Neural cell (in vitro differentiated cells): ENCODE data around the gene CALHM2. TPM values are rescaled to one million over a fixed set of nuclear protein-coding genes. Genes with fewer than 3 reads are reported as not detected.

Experiments used
- H2AFZ ChIP-seq: fragments of 200-600, 300-800 bp; sonication (generic), shearing (Covaris generic); 2 replicates; pipeline ENCODE4 v1.6.0; 2014; ENCODE audit warnings: low read depth, mild to moderate bottlenecking, antibody characterized with exemption, low read length, moderate library complexity
- H3F3A ChIP-seq: fragments of 200-600 bp; shearing (Covaris generic); 2 replicates; pipeline ENCODE4 v1.6.1; 2016; ENCODE audit warnings: mild to moderate bottlenecking, moderate library complexity, mixed read lengths, antibody characterized with exemption, low read length; ENCODE audit not compliant: insufficient read depth, poor library complexity, severe bottlenecking
- H3K27ac ChIP-seq: fragments of 200-600, 300-800 bp; sonication (generic), shearing (Covaris generic); 2 replicates; pipeline ENCODE4 v1.5.1; 2014; ENCODE audit warnings: mild to moderate bottlenecking, low read length, moderate library complexity
- H3K27me3 ChIP-seq: fragments of 300-800, 200-600 bp; sonication (generic), shearing (Covaris generic); 2 replicates; pipeline ENCODE4 v1.6.0; 2014; ENCODE audit warnings: mild to moderate bottlenecking, low read depth, low read length, moderate library complexity; ENCODE audit not compliant: insufficient read depth
- H3K36me3 ChIP-seq: fragments of 300-800, 200-600 bp; sonication (generic), shearing (Covaris generic); 2 replicates; pipeline ENCODE4 v1.5.1; 2014; ENCODE audit warnings: mild to moderate bottlenecking, antibody characterized with exemption, low read length, moderate library complexity; ENCODE audit not compliant: insufficient read depth
- H3K4me2 ChIP-seq: fragments of 300-800, 200-600 bp; sonication (generic), shearing (Covaris generic); 2 replicates; pipeline ENCODE4 v1.6.0; 2014; ENCODE audit warnings: mild to moderate bottlenecking, low read length
- H3K4me3 ChIP-seq: fragments of 300-800, 200-600 bp; sonication (generic), shearing (Covaris generic); 2 replicates; pipeline ENCODE4 v1.5.1; 2014; ENCODE audit warnings: mild to moderate bottlenecking, low read length, moderate library complexity
- H3K79me2 ChIP-seq: fragments of 200-600 bp; shearing (Covaris generic); replicated peaks from 2 replicates; pipeline ENCODE4 v1.6.0; 2014; ENCODE audit warnings: mild to moderate bottlenecking, low read length, moderate library complexity; ENCODE audit not compliant: insufficient read depth
- H3K9ac ChIP-seq: fragments of 300-800, 200-600 bp; sonication (generic), shearing (Covaris generic); 2 replicates; pipeline ENCODE4 v1.6.1; 2016; ENCODE audit warnings: mild to moderate bottlenecking, low read length, mixed read lengths
- H3K9me2 ChIP-seq: fragments of 200-600 bp; shearing (Covaris generic); 2 replicates; pipeline ENCODE4 v1.6.1; 2016; ENCODE audit warnings: mild to moderate bottlenecking, low read length, mixed read lengths; ENCODE audit not compliant: insufficient read depth
- H3K9me3 ChIP-seq: fragments of 200-600, 300-800 bp; sonication (generic), shearing (Covaris generic); 2 replicates; pipeline ENCODE4 v1.6.1; 2016; ENCODE audit warnings: mild to moderate bottlenecking, mixed run types, low read length, moderate library complexity, mixed read lengths
- H4K20me1 ChIP-seq: fragments of 200-600 bp; shearing (Covaris generic); 2 replicates; pipeline ENCODE4 v1.6.1; 2016; ENCODE audit warnings: mild to moderate bottlenecking, mixed run types; ENCODE audit not compliant: insufficient read depth
- EP300 ChIP-seq: fragments of 450-650 bp; conservative IDR thresholded peaks from 2 replicates; pipeline ENCODE4 v1.6.1; 2014; ENCODE audit warnings: antibody characterized with exemption, mild to moderate bottlenecking, moderate library complexity; ENCODE audit not compliant: poor library complexity, severe bottlenecking
- EZH2 ChIP-seq: fragments of 200-600, 300-800 bp; shearing (Covaris generic), sonication (generic); IDR thresholded peaks from 2 replicates; pipeline ENCODE4 v1.6.1; 2014; ENCODE audit warnings: antibody characterized with exemption, low read length, borderline replicate concordance, mild to moderate bottlenecking; ENCODE audit not compliant: insufficient read depth, poor library complexity, severe bottlenecking
- MXI1 ChIP-seq: fragments of 450-650 bp; conservative IDR thresholded peaks from 2 replicates; pipeline ENCODE4 v1.6.1; 2014; ENCODE audit warnings: antibody characterized with exemption, mild to moderate bottlenecking; ENCODE audit not compliant: poor library complexity, severe bottlenecking
- POLR2AphosphoS5 ChIP-seq: IDR thresholded peaks from 2 replicates; pipeline ENCODE4 v1.6.1; 2012
- RAD21 ChIP-seq: fragments of 450-650 bp; conservative IDR thresholded peaks from 2 replicates; pipeline ENCODE4 v1.6.1; 2014; ENCODE audit warnings: antibody characterized with exemption, mild to moderate bottlenecking, moderate library complexity
- SMC3 ChIP-seq: fragments of 450-650 bp; conservative IDR thresholded peaks from 2 replicates; pipeline ENCODE4 v1.6.1; 2014; ENCODE audit warnings: antibody characterized with exemption, mild to moderate bottlenecking, moderate library complexity; ENCODE audit not compliant: poor library complexity
- TAF1 ChIP-seq: IDR thresholded peaks from 2 replicates; pipeline ENCODE4 v1.6.1; 2012; ENCODE audit warnings: low read depth
- polyA plus RNA-seq: library from polyadenylated mRNA; depleted of rRNA; stranded (reverse); fragments of >200 nt; gene quantifications from 2 replicates; pipeline ENCODE4 v1.2.3, GENCODE V29; 2014
- TF ChIP-seq, protein P1 (sequence below): fragments of 450-650 bp; IDR thresholded peaks from 2 replicates; pipeline ENCODE4 v1.5.1; 2014; ENCODE audit warnings: antibody characterized with exemption, mild to moderate bottlenecking, moderate library complexity; ENCODE audit not compliant: poor library complexity, severe bottlenecking
- TF ChIP-seq, protein P2 (sequence below): IDR thresholded peaks from 2 replicates; pipeline ENCODE4 v1.6.1; 2012; ENCODE audit warnings: borderline replicate concordance

The CALHM2 gene
- polyA plus RNA-seq, 1 donor from 2014 or later = not detected

DNA sequence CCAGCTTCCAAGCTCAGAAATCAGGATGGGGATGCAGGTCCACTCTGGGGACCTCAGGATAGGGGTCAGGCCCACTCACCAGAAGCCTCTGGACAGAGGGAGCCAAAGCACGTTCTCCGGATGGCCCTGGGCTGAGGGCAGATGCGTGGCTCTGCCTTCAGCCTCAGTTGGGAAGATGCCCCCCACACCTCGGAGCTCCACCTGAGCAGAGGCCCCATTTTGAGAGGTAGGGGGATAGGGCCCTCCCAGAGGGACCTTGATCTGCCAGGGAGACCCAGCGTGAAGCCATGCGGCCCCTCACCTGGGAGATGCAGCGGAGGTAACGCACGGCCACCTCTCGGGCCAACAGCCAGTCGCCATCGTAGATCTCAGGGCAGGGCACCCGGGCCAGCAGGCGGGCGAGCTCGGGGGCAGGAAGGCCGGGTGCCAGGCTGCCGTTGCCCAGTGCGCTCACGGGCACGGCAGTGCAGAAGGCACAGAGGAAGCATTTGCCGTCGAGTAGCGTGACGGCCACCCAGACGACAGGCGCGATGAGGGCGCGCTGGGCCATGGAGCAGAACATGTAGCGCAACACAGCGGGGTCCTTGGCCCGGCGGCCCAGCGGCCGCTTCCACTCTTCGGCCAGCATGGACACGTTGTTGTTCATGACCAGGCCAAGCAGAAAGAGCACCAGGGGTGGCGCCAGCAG, 5.9 kb upstream of the CALHM2 start:
- Histone ChIP-seq H3F3A (no peaks in the 10 kb centered on the region), H3K4me3 (no peak overlapping the region), H3K36me3 (no peaks in the 10 kb centered on the region), H3K4me2 (no peak overlapping the region), H4K20me1 (no peaks in the 10 kb centered on the region), H3K27me3 (no peaks in the 10 kb centered on the region), H3K27ac (no peak overlapping the region), H3K9me2 (no peaks in the 10 kb centered on the region), H3K9ac (no peak overlapping the region), H3K79me2 (no peaks in the 10 kb centered on the region), H2AFZ (no peak overlapping the region), H3K9me3 (no peaks in the 10 kb centered on the region)
- no peak for TF ChIP-seq POLR2AphosphoS5
- TF ChIP-seq, protein P1, sequence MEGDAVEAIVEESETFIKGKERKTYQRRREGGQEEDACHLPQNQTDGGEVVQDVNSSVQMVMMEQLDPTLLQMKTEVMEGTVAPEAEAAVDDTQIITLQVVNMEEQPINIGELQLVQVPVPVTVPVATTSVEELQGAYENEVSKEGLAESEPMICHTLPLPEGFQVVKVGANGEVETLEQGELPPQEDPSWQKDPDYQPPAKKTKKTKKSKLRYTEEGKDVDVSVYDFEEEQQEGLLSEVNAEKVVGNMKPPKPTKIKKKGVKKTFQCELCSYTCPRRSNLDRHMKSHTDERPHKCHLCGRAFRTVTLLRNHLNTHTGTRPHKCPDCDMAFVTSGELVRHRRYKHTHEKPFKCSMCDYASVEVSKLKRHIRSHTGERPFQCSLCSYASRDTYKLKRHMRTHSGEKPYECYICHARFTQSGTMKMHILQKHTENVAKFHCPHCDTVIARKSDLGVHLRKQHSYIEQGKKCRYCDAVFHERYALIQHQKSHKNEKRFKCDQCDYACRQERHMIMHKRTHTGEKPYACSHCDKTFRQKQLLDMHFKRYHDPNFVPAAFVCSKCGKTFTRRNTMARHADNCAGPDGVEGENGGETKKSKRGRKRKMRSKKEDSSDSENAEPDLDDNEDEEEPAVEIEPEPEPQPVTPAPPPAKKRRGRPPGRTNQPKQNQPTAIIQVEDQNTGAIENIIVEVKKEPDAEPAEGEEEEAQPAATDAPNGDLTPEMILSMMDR = no peak
- TF ChIP-seq MXI1 = no peak
- no peak for TF ChIP-seq SMC3
- TF ChIP-seq EP300 = no peak
- TF ChIP-seq RAD21 = no peak
- no peak for TF ChIP-seq EZH2
- TF ChIP-seq, protein P2, sequence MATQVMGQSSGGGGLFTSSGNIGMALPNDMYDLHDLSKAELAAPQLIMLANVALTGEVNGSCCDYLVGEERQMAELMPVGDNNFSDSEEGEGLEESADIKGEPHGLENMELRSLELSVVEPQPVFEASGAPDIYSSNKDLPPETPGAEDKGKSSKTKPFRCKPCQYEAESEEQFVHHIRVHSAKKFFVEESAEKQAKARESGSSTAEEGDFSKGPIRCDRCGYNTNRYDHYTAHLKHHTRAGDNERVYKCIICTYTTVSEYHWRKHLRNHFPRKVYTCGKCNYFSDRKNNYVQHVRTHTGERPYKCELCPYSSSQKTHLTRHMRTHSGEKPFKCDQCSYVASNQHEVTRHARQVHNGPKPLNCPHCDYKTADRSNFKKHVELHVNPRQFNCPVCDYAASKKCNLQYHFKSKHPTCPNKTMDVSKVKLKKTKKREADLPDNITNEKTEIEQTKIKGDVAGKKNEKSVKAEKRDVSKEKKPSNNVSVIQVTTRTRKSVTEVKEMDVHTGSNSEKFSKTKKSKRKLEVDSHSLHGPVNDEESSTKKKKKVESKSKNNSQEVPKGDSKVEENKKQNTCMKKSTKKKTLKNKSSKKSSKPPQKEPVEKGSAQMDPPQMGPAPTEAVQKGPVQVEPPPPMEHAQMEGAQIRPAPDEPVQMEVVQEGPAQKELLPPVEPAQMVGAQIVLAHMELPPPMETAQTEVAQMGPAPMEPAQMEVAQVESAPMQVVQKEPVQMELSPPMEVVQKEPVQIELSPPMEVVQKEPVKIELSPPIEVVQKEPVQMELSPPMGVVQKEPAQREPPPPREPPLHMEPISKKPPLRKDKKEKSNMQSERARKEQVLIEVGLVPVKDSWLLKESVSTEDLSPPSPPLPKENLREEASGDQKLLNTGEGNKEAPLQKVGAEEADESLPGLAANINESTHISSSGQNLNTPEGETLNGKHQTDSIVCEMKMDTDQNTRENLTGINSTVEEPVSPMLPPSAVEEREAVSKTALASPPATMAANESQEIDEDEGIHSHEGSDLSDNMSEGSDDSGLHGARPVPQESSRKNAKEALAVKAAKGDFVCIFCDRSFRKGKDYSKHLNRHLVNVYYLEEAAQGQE = no peak
- no peak for TF ChIP-seq TAF1

DNA sequence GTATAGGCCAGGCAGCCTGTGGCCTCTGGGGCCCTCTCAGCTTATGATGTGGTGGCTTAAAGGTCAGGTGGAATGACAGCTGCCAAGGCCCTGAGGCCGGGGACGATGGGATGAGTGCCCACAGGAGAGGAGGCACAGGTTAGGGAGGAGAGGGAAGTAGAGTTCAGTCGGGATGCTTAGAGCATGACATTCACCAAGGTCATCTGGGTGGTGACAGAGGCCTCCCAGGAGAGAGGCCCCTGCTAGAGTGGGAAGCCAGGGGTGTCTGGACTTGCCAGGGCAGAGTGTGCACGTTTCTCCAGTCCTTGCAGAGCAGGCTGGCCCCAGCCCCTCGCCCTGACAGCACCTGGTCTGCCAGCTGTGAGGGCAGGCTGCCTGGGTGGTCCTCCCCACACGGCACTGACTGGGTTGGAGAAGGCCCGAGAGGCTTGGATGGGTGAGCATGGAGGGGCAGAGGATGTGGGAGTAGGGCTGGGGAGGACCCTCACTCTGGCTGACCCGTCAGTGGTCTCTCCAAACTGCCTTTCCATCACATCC, 5.1 kb upstream of the CALHM2 start:
- no peaks in the 10 kb centered on the region for H3K9me3 ChIP-seq
- no peaks in the 10 kb centered on the region for H3K27me3 ChIP-seq
- H3K4me2 ChIP-seq = no peak overlapping the region
- H3K9me2 ChIP-seq = no peaks in the 10 kb centered on the region
- no peaks in the 10 kb centered on the region for H3K79me2 ChIP-seq
- TF ChIP-seq TAF1 = no peak
- no peak for TF ChIP-seq POLR2AphosphoS5
- TF ChIP-seq SMC3 = no peak
- TF ChIP-seq, protein P1 = no peak
- TF ChIP-seq, protein P2 = no peak
- TF ChIP-seq RAD21 = no peak
- H3K9ac ChIP-seq = no peak overlapping the region
- no peak overlapping the region for H2AFZ ChIP-seq
- H3K27ac ChIP-seq = no peak overlapping the region
- no peak overlapping the region for H3K4me3 ChIP-seq
- H4K20me1 ChIP-seq = no peaks in the 10 kb centered on the region
- no peaks in the 10 kb centered on the region for H3K36me3 ChIP-seq
- no peaks in the 10 kb centered on the region for H3F3A ChIP-seq
